Loucy (cell line): ENCODE data around the gene TRIOBP.

Source experiments
- H2AFZ ChIP-seq: fragments of 200-600 bp; sonication (generic); 2 replicates; pipeline ENCODE4 v1.6.0; 2016; ENCODE audit warnings: antibody characterized with exemption, mild to moderate bottlenecking, low read length, moderate library complexity
- H3F3A ChIP-seq: fragments of 200-600 bp; 2 replicates; pipeline ENCODE4 v1.6.0; 2016; ENCODE audit warnings: antibody characterized with exemption, low read depth, mild to moderate bottlenecking
- H3K27me3 ChIP-seq: fragments of 200-600 bp; sonication (generic); 2 replicates; pipeline ENCODE4 v1.6.1; 2014; ENCODE audit warnings: low read length, mild to moderate bottlenecking; ENCODE audit not compliant: insufficient read depth, poor library complexity, severe bottlenecking
- H3K36me3 ChIP-seq: fragments of 200-600 bp; sonication (generic); 2 replicates; pipeline ENCODE4 v1.6.1; 2016; ENCODE audit warnings: low read length; ENCODE audit not compliant: insufficient read depth
- H3K4me1 ChIP-seq: fragments of 200-600 bp; sonication (generic); 2 replicates; pipeline ENCODE4 v1.5.1; 2014; ENCODE audit warnings: low read length, mild to moderate bottlenecking; ENCODE audit not compliant: insufficient read depth, poor library complexity, severe bottlenecking
- H3K4me2 ChIP-seq: fragments of 200-600 bp; sonication (generic); 2 replicates; pipeline ENCODE4 v1.6.0; 2014; ENCODE audit warnings: antibody characterized with exemption, low read length, low read depth, mild to moderate bottlenecking; ENCODE audit not compliant: poor library complexity, severe bottlenecking
- H3K4me3 ChIP-seq: fragments of 200-600 bp; sonication (generic); 2 replicates; pipeline ENCODE4 v1.5.1; 2014; ENCODE audit warnings: low read length, mild to moderate bottlenecking, mixed read lengths; ENCODE audit not compliant: poor library complexity, severe bottlenecking
- H3K79me2 ChIP-seq: fragments of 200-600 bp; sonication (generic); 2 replicates; pipeline ENCODE4 v1.6.1; 2014; ENCODE audit warnings: low read length; ENCODE audit not compliant: insufficient read depth
- H3K9ac ChIP-seq: fragments of 200-600 bp; sonication (generic); 2 replicates; pipeline ENCODE4 v1.6.0; 2014; ENCODE audit warnings: mild to moderate bottlenecking, low read depth, low read length, moderate library complexity; ENCODE audit not compliant: poor library complexity, severe bottlenecking
- H3K9me2 ChIP-seq: fragments of 200-600 bp; sonication (generic); replicated peaks from 2 replicates; pipeline ENCODE4 v1.6.1; 2016; ENCODE audit warnings: low read depth, low read length, mixed read lengths
- H3K9me3 ChIP-seq: fragments of 200-600 bp; sonication (generic); 2 replicates; pipeline ENCODE4 v1.6.1; 2014; ENCODE audit warnings: mild to moderate bottlenecking, antibody characterized with exemption, low read length, low read depth; ENCODE audit not compliant: insufficient read depth
- H4K20me1 ChIP-seq: fragments of 200-600 bp; sonication (generic); 2 replicates; pipeline ENCODE4 v1.6.0; 2014; ENCODE audit warnings: antibody characterized with exemption, low read length, mild to moderate bottlenecking; ENCODE audit not compliant: insufficient read depth, poor library complexity, severe bottlenecking
- CTCF ChIP-seq: fragments of 200-600 bp; sonication (generic); conservative IDR thresholded peaks from 2 replicates; pipeline ENCODE4 v1.5.1; 2014; ENCODE audit warnings: mild to moderate bottlenecking, antibody characterized with exemption, low read length
- EZH2phosphoT487 ChIP-seq: fragments of 200-600 bp; IDR thresholded peaks from 2 replicates; pipeline ENCODE4 v1.6.1; 2018; ENCODE audit warnings: antibody characterized with exemption, mild to moderate bottlenecking, moderate library complexity, borderline replicate concordance

TRIOBP gene

GRCh38 chr22:37659897-37660708, 36.7 kb upstream of the TRIOBP start:
- Histone ChIP-seq H3K4me1 (peaks cover 41% of the 10 kb centered on the region), H3K79me2 (peaks cover 65% of the 10 kb centered on the region), H3K4me2 (peak overlapping the region; percentile 93), H3K36me3 (peaks cover 3% of the 10 kb centered on the region; the same call in 1 of the 2 replicates), H3K27me3 (no peaks in the 10 kb centered on the region), H3K9me3 (no peaks in the 10 kb centered on the region), H3F3A (no peaks in the 10 kb centered on the region), H3K4me3 (peak overlapping the region; percentile 73), H3K9me2 (no peaks in the 10 kb centered on the region), H3K9ac (peak overlapping the region; percentile 78), H2AFZ (no peak overlapping the region), H4K20me1 (peaks cover 54% of the 10 kb centered on the region)
- TF ChIP-seq EZH2phosphoT487 (no peak), CTCF (no peak)

- no peak for TF ChIP-seq EZH2phosphoT487
- no peak for TF ChIP-seq CTCF
- Histone ChIP-seq H3K4me2 (peak overlapping the region; percentile 93), H3K9me3 (no peaks in the 10 kb centered on the region), H3K9ac (peak overlapping the region; percentile 78), H3K36me3 (peaks cover 9% of the 10 kb centered on the region; the same call in 1 of the 2 replicates), H3K27me3 (no peaks in the 10 kb centered on the region), H3K4me3 (peak overlapping the region; percentile 73), H2AFZ (no peak overlapping the region), H3K9me2 (no peaks in the 10 kb centered on the region), H3K79me2 (peaks cover 71% of the 10 kb centered on the region), H3F3A (no peaks in the 10 kb centered on the region), H3K4me1 (peaks cover 41% of the 10 kb centered on the region), H4K20me1 (peaks cover 54% of the 10 kb centered on the region)
Measured at GRCh38 chr22:37660709-37661045, 36.2 kb upstream of the TRIOBP start.

GRCh38 chr22:37661160-37661924, 35.5 kb upstream of the TRIOBP start:
- H3K4me2 ChIP-seq: peak overlapping the region; percentile 93
- H4K20me1 ChIP-seq: peaks cover 60% of the 10 kb centered on the region
- no peak for TF ChIP-seq EZH2phosphoT487
- peak; percentile 84 for TF ChIP-seq CTCF
- H3K4me1 ChIP-seq: peaks cover 41% of the 10 kb centered on the region
- peak overlapping the region; percentile 73 for H3K4me3 ChIP-seq
- H3K27me3 ChIP-seq: no peaks in the 10 kb centered on the region
- peaks cover 16% of the 10 kb centered on the region; the same call in 1 of the 2 replicates for H3K36me3 ChIP-seq
- peak overlapping the region; percentile 78 for H3K9ac ChIP-seq
- H3K9me3 ChIP-seq: no peaks in the 10 kb centered on the region
- H3K79me2 ChIP-seq: peaks cover 78% of the 10 kb centered on the region
- no peaks in the 10 kb centered on the region for H3K9me2 ChIP-seq
- no peak overlapping the region for H2AFZ ChIP-seq
- H3F3A ChIP-seq: no peaks in the 10 kb centered on the region
